GM12892 (cell line): Measurements from ENCODE around the gene MAN2A1.

Source experiments
- POLR2A ChIP-seq: IDR thresholded peaks from 2 replicates; pipeline ENCODE4 v1.6.1; 2011; ENCODE audit warnings: low read depth, low read length, control low read depth
- POLR2AphosphoS5 ChIP-seq: IDR thresholded peaks from 2 replicates; pipeline ENCODE4 v1.6.1; 2011; ENCODE audit warnings: low read depth, low read length, control low read depth
- TAF1 ChIP-seq: IDR thresholded peaks from 2 replicates; pipeline ENCODE4 v1.6.1; 2011; ENCODE audit warnings: low read depth, mild to moderate bottlenecking, control low read depth, low read length, borderline replicate concordance

DNA sequence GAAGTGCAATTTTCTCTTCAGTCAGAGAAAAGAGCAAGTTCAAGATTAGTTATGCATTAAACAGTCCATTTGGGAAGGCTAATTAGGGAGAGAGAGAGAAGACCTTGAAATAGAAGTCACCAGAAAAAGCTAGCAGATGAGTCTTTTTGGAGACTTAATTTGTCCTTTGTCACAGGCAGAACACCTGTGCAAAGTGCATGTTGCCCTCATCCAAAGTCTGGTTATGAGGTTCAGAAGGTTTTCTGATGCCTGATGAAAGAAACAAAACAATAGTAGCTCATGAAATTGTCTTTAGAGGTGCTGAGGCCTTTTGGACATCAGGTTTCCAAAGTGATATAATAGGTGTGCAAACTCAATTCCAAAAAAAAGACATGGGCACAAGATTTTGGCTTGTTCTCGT, 199.3 kb downstream of the MAN2A1 start:
- TF ChIP-seq POLR2A (no peak), TAF1 (no peak), POLR2AphosphoS5 (no peak)
